ENCODE measurements around the gene ITIH2. TPM values are rescaled to one million over a fixed set of nuclear protein-coding genes. Genes with fewer than 3 reads are reported as not detected.

ITIH2 gene
- total RNA-seq, 1 experiment from 2014 or later = 0.57 TPM

- no peak overlapping the region for H3K4me2 ChIP-seq (ENCODE audit: low read length)
- no peaks in the 10 kb centered on the region for H3K36me3 ChIP-seq (ENCODE audit: control insufficient read depth in 1 of 2, insufficient read depth in 2 of 2, low read length in 2 of 2)
- POLR2A ChIA-PET = no interaction called here
- ATAC-seq (no peak), DNase-seq (ENCODE audit: low read depth, low spot score) (no peak)
- BruUV-seq (replicated peaks) = no TSS peak
- H3K9ac ChIP-seq (ENCODE audit: low read length) = no peak overlapping the region
- H3K4me3 ChIP-seq (replicated peaks in 1 of 2; ENCODE audit: low read depth in 1 of 2, low read length in 2 of 2) = no peak overlapping the region
- no peaks in the 10 kb centered on the region for H3K9me2 ChIP-seq (ENCODE audit: insufficient read depth)
- H4K20me1 ChIP-seq (ENCODE audit: insufficient read depth) = no peaks in the 10 kb centered on the region
- intact Hi-C loops (cut with micrococcal nuclease) = no loop called here
- no peaks in the 10 kb centered on the region for H3K79me2 ChIP-seq (ENCODE audit: insufficient read depth, low read length)
- TF ChIP-seq JUND (IDR thresholded peaks at IDR 0.05) (no peak), RAD21 (IDR thresholded peaks at IDR 0.05; ENCODE audit: low read depth) (no peak), POLR2AphosphoS5 (IDR thresholded peaks at IDR 0.05; ENCODE audit: low read depth, low read length) (no peak), POLR2A (IDR thresholded peaks at IDR 0.05; ENCODE audit: borderline replicate concordance, extremely low read depth, insufficient read depth, insufficient read length) (no peak), ATF3 (IDR thresholded peaks at IDR 0.05) (no peak), SRF (IDR thresholded peaks at IDR 0.05; ENCODE audit: low read depth) (no peak), ELF1 (IDR thresholded peaks at IDR 0.05; ENCODE audit: borderline replicate concordance, low read depth) (no peak), CTCF (IDR thresholded peaks at IDR 0.05 in 2 of 3, conservative IDR thresholded peaks at IDR 0.05 in 1 of 3; ENCODE audit: borderline replicate concordance in 1 of 3, insufficient read depth in 1 of 3, low read depth in 2 of 3, low read length in 2 of 3) (no peak), SP1 (IDR thresholded peaks at IDR 0.05; ENCODE audit: low read depth) (no peak), YY1 (IDR thresholded peaks at IDR 0.05; ENCODE audit: extremely low read depth, insufficient replicate concordance, low read depth, low read length) (no peak)
- H3K9me3 ChIP-seq (ENCODE audit: control insufficient read depth in 1 of 2, insufficient read depth in 1 of 2, low read depth in 1 of 2, low read length in 2 of 2) = no peaks in the 10 kb centered on the region
- RAD21 ChIA-PET (ENCODE audit: low non-redundant PET in 1 of 2, low total read pairs in 2 of 2, uncharacterized antibody in 2 of 2, unreplicated experiment in 2 of 2) = no interaction called here
- H3K4me1 ChIP-seq (ENCODE audit: control insufficient read depth in 1 of 2, insufficient read depth in 2 of 2, low read length in 2 of 2) = no peaks in the 10 kb centered on the region
- no peak overlapping the region for H3K27ac ChIP-seq (ENCODE audit: low read depth, low read length)
- CTCF ChIA-PET = no interaction called here
- H3K27me3 ChIP-seq (ENCODE audit: insufficient read depth, low read length) = peaks cover 36% of the 10 kb centered on the region; the same call in 1 of the 2 replicates
- no peak overlapping the region for H2AFZ ChIP-seq (ENCODE audit: low read depth, low read length, poor library complexity, severe bottlenecking)
Observed at GRCh38 chr10:7720478-7720877, 17.4 kb downstream of the ITIH2 start.

All from HCT116 (cell line).